C4-2B (cell line): ENCODE data around the gene SRC.

Experiments used
- H3K27ac ChIP-seq: fragments of 450-650 bp; 2 replicates; pipeline ENCODE4 v1.5.1; 2017
- ZFX ChIP-seq: fragments of 450-650 bp; IDR thresholded peaks from 2 replicates; pipeline ENCODE4 v1.6.1; 2017
- TF ChIP-seq, protein P1 (sequence below): fragments of 450-650 bp; conservative IDR thresholded peaks from 2 replicates; pipeline ENCODE4 v1.5.1; 2017; ENCODE audit warnings: mild to moderate bottlenecking

The SRC gene

GRCh38 chr20:37309936-37310590 is 35.9 kb upstream of the SRC start:
- H3K27ac ChIP-seq = peak overlapping the region; percentile 20

GRCh38 chr20:37310951-37311350 is 35.0 kb upstream of the SRC start:
- H3K27ac ChIP-seq = no peak overlapping the region
- TF ChIP-seq, protein P1, sequence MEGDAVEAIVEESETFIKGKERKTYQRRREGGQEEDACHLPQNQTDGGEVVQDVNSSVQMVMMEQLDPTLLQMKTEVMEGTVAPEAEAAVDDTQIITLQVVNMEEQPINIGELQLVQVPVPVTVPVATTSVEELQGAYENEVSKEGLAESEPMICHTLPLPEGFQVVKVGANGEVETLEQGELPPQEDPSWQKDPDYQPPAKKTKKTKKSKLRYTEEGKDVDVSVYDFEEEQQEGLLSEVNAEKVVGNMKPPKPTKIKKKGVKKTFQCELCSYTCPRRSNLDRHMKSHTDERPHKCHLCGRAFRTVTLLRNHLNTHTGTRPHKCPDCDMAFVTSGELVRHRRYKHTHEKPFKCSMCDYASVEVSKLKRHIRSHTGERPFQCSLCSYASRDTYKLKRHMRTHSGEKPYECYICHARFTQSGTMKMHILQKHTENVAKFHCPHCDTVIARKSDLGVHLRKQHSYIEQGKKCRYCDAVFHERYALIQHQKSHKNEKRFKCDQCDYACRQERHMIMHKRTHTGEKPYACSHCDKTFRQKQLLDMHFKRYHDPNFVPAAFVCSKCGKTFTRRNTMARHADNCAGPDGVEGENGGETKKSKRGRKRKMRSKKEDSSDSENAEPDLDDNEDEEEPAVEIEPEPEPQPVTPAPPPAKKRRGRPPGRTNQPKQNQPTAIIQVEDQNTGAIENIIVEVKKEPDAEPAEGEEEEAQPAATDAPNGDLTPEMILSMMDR = no peak
- no peak for TF ChIP-seq ZFX

More at GRCh38 chr20:37309936-37310590, 35.9 kb upstream of the SRC start:
- no peak for TF ChIP-seq ZFX
- TF ChIP-seq, protein P1 = no peak

DNA sequence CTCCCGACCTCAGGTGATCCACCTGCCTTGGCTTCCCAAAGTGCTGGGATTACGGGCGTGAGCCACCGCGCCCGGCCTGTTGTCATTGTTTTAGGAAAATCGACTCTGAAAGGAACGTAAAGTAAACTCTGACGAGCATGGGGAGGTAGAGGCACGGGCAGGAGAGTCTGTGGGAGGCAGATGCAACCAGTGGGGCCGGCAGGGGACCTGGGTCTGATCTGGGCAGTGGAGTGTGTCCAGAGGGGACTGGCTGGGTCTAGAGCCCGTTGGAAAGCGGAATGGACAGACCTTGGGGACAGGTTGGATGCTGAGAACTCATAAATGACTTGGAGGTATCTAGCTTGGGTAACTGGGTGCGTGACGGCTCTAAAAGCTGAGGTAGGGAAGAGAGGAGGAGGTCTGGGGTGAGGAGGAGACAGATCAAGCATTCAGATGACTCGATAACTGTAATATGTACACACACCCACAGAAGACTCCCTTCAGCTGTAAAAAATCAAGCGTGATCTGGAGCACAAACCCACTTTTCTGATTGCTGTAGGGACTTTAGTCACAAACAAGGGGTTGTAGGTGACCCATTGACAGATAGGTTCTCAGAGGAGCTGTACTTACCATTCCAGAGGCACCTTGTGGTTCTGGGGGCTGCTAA is 34.1 kb upstream of the SRC start:
- TF ChIP-seq, protein P1 = no peak
- no peak overlapping the region for H3K27ac ChIP-seq

- TF ChIP-seq, protein P1 = no peak
- no peak for TF ChIP-seq ZFX
- no peak overlapping the region for H3K27ac ChIP-seq
These were observed 32.3 kb upstream of the SRC start for GRCh38 chr20:37313546-37314091.

- no peak for TF ChIP-seq ZFX
- TF ChIP-seq, protein P1 = no peak
- H3K27ac ChIP-seq = no peak overlapping the region
These were observed 31.8 kb upstream of the SRC start for GRCh38 chr20:37314099-37314498.

DNA sequence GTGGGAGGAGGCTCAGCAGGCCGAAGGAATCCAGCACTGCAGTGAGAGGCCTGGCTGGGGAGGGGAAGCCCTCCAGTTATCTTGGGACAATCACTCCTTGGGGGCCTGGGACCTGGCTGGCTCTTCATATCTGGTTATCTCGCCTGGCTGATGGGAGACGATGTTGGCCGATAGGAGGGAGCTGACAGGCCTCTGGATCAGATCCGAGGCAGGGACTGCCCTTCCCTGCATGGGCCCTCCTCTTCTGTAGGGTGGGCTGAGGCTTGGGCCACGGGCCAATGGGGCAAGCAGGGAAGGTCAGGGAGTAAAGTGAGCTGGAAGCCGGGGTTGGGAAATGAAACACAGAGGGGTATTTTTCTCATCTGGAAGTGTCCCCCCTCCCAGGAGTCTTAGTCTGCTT is 31.3 kb upstream of the SRC start:
- TF ChIP-seq ZFX = no peak
- TF ChIP-seq, protein P1 = no peak
- no peak overlapping the region for H3K27ac ChIP-seq

- no peak overlapping the region for H3K27ac ChIP-seq
- TF ChIP-seq, protein P1 = no peak
- TF ChIP-seq ZFX = no peak
These were observed 30.9 kb upstream of the SRC start for GRCh38 chr20:37315021-37315451.
